IPS-NIHi7 (cell line): ENCODE measurements around the gene PRDM10.
"Not testable (repeated sequence)": the region's sequence is repeated elsewhere in the genome, so short reads cannot be mapped to it uniquely, and the experiment has no call there.

Source experiments
- DNase-seq: peaks from one replicate; pipeline ENCODE4 v3.0.0; 2012; ENCODE audit warnings: mixed read lengths; ENCODE audit errors: extremely low spot score

The PRDM10 gene

GRCh38 chr11:129894278-129895125 is 108.1 kb downstream of the PRDM10 start:
- no peak for DNase-seq

DNA sequence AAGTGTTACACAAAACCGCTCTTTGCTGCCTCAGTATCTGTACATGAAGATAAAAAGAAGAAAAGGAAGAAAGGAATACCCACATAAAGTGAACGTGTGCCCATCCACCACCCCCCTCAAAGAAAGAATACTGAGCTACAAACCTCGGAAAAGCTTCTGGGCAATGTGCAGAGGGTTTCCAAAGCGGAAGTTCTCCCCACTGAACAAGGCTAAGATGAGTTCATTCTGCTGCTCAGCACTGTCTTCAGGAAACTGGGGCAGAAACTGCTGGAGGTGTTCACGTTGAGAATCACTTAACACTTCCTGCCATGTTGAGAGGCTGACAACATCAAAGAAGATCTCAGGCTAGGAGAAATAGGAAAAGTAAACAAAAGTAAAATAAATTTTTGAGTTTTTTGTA is 114.2 kb downstream of the PRDM10 start:
- DNase-seq, result no peak

GRCh38 chr11:129885381-129885780 is 117.3 kb downstream of the PRDM10 start:
- DNase-seq, result no peak

DNA sequence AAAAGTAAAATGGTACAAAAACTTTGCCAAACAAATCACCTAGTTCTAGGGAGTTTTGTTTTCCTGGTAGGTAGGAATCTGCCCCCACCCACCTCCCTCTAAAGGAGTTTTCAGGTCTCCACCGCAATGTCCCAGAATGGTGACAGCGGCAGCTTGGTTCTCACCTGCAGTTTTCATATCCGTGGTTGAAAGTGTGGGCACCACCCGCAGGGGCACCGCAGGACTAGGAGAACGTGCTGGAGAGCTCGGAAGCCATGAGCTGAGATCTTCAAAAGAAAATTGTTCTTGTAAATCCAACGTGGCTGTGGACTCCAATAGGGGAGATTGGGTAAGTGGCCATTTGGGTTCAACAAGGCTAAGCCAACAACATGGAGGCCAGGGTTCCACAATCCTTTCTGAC is 118.1 kb downstream of the PRDM10 start:
- DNase-seq, result no peak

DNA sequence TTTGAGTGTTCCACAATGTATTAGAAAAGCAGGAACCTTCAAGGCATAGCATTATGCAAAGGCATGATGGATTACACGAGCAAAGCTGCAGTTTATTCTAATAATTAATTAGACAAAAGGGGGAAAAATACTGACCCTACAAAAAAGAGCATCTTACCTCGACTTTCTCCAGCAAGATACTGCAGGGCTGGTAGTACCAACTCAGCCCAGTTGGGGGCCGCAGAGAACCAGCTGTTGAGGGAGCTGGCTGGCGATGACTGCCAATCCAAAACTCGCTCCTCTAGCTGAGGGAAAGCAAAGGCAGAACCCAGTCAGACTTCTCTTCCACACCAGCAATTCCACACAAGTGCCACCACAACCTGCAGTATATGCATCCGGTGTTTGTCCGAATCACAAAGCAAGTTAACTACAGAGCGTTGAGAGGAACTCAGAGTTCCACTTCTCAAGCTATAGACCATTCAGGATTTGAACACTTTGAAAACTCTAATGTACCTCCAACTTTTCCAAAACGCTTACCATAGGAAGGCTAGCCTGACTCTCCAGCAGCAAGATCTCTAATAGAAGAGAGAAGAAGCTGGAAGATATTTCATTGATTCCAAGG is 121.0 kb downstream of the PRDM10 start:
- peak; percentile 76 for DNase-seq

DNA sequence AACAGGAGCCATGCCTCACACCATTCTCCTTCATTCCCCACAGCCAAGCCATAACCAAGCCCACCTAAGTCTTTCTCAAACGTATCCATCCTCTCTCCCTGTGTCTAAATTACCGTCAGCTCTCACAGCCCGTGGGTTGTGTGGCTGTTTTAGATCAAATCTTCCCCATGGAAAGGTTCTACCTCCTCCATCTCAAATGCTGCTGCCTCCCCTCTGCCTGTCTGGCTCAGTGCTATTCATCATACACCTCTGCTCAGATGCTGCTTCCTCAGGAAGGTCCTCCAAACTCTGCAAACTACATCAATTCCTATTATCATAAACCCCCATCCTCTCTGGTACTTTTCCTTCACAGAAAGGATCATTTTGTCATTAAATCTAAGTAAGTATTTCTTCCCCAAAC is 122.3 kb downstream of the PRDM10 start:
- DNase-seq, result no peak

DNA sequence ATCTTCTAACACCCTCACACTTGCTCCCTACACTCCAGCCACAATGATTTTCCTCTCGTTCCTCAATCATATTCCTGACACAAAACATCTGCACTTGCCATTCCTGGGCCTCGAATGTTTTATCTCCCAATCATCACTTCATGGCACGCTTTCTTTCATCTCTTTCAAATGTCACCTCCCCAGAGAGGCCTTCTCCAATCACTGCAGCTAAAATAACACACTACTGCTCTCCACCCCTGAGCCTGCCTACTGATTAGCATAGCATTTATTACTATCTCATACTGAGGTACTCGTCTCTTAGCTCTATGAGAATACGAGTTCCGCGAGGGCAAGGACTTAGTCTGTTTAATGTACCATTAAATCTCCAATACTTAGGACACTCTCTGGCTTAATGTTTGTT is 130.7 kb downstream of the PRDM10 start:
- DNase-seq, result no peak

GRCh38 chr11:129868626-129869025 is 134.0 kb downstream of the PRDM10 start:
- not testable (repeated sequence) for DNase-seq

GRCh38 chr11:129866311-129866710 is 136.3 kb downstream of the PRDM10 start:
- DNase-seq, result no peak

- DNase-seq, result no peak
Measured at GRCh38 chr11:129865701-129866100, 136.9 kb downstream of the PRDM10 start.

DNA sequence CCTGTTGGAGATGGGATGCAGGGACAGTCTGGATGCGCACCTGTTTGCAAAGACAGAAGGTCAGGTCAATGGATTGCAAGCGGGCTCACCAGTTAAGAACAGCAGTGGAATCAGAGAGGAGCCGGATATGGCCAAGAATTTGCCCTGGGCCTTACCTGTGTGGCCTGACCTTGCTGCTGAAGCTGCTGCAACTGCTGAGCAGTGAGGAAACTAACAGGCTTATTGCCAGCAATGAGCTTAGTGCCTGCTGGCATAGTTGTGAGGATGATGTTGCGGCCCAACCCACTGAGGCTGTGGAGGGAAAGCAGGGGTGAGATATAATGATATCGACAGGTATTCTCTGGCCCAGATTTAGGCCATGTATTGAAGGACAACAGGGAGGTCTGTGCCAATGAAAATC is 137.8 kb downstream of the PRDM10 start:
- DNase-seq, result no peak

GRCh38 chr11:129861702-129862522 is 140.7 kb downstream of the PRDM10 start:
- DNase-seq, result peak; percentile 67

GRCh38 chr11:129856036-129856435 is 146.6 kb downstream of the PRDM10 start:
- DNase-seq, result no peak

DNA sequence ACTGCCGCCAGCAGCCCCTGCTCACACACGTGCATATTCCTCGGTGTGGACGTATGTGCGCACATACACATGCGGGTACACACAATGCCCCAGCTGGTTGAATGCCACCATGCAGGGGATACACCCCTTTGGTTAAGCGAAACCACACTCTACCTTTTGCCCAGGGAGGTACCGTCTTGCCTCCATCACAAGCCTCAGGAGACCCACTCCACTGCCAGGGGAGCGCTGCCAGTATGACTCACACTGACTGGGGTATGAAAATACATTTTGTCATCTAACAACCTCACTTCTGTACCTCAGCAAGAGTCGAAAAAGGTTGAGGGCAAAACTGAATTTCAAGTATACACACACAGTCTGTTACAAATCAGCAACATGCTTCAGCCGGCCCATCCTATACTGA is 147.5 kb downstream of the PRDM10 start:
- no peak for DNase-seq

DNA sequence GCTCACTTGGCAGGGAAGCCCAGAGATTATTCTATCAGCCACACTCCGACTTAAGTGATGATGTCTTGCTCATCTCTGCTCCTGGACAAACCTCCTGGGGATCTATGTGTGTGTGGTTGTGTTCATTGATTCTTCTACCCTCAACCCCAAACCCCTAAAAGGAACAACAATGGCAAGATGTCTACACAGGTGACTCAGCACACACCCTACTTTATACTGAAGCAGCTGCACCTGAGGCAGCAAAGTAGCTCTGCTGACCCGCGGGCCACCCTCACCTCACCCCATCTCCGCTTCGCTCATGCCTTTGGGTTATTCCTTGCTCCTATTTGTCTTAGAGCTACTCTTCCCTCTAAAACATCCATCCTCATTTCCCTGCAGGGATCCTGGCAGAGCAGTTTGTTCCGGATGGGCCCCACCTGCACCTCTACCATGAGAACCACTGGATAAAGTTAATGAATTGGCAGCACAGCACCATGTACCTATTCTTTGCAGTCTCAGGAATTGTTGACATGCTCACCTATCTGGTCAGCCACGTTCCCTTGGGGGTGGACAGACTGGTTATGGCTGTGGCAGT is 148.3 kb downstream of the PRDM10 start:
- no peak for DNase-seq

DNA sequence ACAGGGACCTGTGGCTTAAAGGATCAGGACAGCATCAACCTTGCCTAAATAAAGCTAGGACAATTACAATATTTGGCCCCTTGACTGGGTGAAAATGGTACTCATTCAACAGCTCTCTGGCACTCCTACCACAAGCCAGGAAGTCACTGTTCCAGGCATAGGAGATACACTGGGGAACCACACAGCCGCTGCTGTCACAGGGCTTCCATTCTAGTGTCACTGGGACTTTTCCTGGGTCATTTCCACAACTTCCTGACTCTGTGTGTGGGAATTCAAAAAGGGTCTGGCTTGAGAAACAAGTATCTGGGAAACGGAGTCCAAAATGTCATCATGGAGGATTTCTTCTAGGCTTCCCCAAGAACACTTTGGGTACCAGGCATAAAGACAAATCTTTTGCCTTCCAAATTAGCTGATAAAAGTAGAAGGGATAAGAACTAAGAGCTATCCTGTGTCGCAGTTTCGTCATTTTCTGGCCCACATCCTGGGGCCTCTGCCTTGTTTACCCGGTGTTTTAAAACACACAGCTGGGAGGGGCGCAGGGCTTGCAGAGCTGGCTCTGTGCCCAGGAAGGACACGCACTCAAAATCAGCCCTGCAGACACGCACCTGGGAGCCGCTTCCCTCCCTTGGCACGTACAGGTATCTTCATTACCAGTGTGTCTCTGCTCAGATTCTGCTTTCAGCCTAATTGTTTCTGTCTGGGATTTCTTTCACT is 149.0 kb downstream of the PRDM10 start:
- no peak for DNase-seq

- DNase-seq, result no peak
Measured at GRCh38 chr11:129852125-129852740, 150.4 kb downstream of the PRDM10 start.
